IMR-90 (cell line): ENCODE data around the gene FOSL2. TPM values are rescaled to one million over a fixed set of nuclear protein-coding genes. Genes with fewer than 3 reads are reported as not detected.

Experiments
- ATAC-seq: fragments of 200-7000 bp; cut with Tn5 transposase; 2 replicates; pipeline ENCODE4 v1.9.1; 2020; ENCODE audit warnings: low read depth, mild to moderate bottlenecking, moderate library complexity
- BruUV-seq: library from RNA; stranded (reverse); fragments of 400-500 nt; replicated peaks from 2 replicates; lab custom pipeline; 2021; lab: Mats Ljungman, UMichigan
- CTCF ChIA-PET: fragments of 300-600 bp; formaldehyde crosslinking; extraction: SDS; loops from one replicate; lab custom pipeline; 2021; ENCODE audit warnings: antibody characterized with exemption; lab: Yijun Ruan, JAX
- POLR2A ChIA-PET: fragments of 300-600 bp; sonication (Branson Sonifier 250); formaldehyde crosslinking; loops from one replicate; lab custom pipeline; 2022; ENCODE audit warnings: antibody characterized with exemption; ENCODE audit not compliant: unreplicated experiment; lab: Charles Lee
- DNase-seq: peaks from one replicate; pipeline ENCODE4 v3.0.0; 2013
- H2AFZ ChIP-seq: replicated peaks from 2 replicates; pipeline ENCODE3; 2013; ENCODE audit warnings: low read length, mild to moderate bottlenecking; ENCODE audit not compliant: poor library complexity
- H2AK5ac ChIP-seq: 2 replicates; pipeline ENCODE4 v1.6.1; 2013; ENCODE audit warnings: low read depth, low read length, inconsistent platforms
- H2AK9ac ChIP-seq: replicated peaks from 2 replicates; pipeline ENCODE3; 2013; ENCODE audit warnings: mild to moderate bottlenecking, low read depth, low read length, moderate library complexity; ENCODE audit not compliant: poor library complexity
- H2BK120ac ChIP-seq: 2 replicates; pipeline ENCODE4 v1.6.1; 2013; ENCODE audit warnings: low read depth, low read length, inconsistent platforms
- H2BK15ac ChIP-seq: 3 replicates; pipeline ENCODE4 v1.6.1; 2013; ENCODE audit warnings: low read depth, low read length, inconsistent platforms
- H2BK20ac ChIP-seq: 2 replicates; pipeline ENCODE4 v1.6.1; 2013; ENCODE audit warnings: low read depth, mild to moderate bottlenecking, inconsistent platforms, low read length, moderate library complexity
- H2BK5ac ChIP-seq: 2 replicates; pipeline ENCODE4 v1.6.1; 2013; ENCODE audit warnings: mild to moderate bottlenecking, low read depth, low read length, inconsistent platforms; ENCODE audit not compliant: poor library complexity, severe bottlenecking
- H3K14ac ChIP-seq: replicated peaks from 2 replicates; pipeline ENCODE4 v1.6.1; 2013; ENCODE audit warnings: low read depth, low read length, inconsistent platforms
- H3K18ac ChIP-seq: 2 replicates; pipeline ENCODE4 v1.6.1; 2013; ENCODE audit warnings: low read depth, low read length, control low read depth
- H3K23ac ChIP-seq: 2 replicates; pipeline ENCODE4 v1.6.1; 2013; ENCODE audit warnings: low read depth, low read length, inconsistent platforms
- H3K27ac ChIP-seq: 2 replicates; pipeline ENCODE4 v1.5.1; 2013; ENCODE audit warnings: mild to moderate bottlenecking, control low read depth, low read length; ENCODE audit not compliant: insufficient read depth
- H3K27me3 ChIP-seq: 2 replicates; pipeline ENCODE4 v1.6.1; 2013; ENCODE audit warnings: low read length; ENCODE audit not compliant: control insufficient read depth, insufficient read depth
- H3K36me3 ChIP-seq: 2 replicates; pipeline ENCODE4 v1.6.1; 2013; ENCODE audit warnings: low read length, mixed read lengths; ENCODE audit not compliant: control insufficient read depth, insufficient read depth
- H3K4ac ChIP-seq: 2 replicates; pipeline ENCODE4 v1.6.1; 2013; ENCODE audit warnings: low read depth, low read length, inconsistent platforms
- H3K4me1 ChIP-seq: 2 replicates; pipeline ENCODE4 v1.6.1; 2013; ENCODE audit warnings: low read length, mixed read lengths; ENCODE audit not compliant: control insufficient read depth, insufficient read depth
- H3K4me2 ChIP-seq: 2 replicates; pipeline ENCODE4 v1.6.1; 2013; ENCODE audit warnings: low read depth, mild to moderate bottlenecking, control low read depth, low read length, moderate library complexity
- H3K4me3 ChIP-seq: 2 replicates; pipeline ENCODE4 v1.5.1; 2013; ENCODE audit warnings: low read depth, mild to moderate bottlenecking, control low read depth, low read length, moderate library complexity; ENCODE audit not compliant: insufficient read depth
- H3K56ac ChIP-seq: 2 replicates; pipeline ENCODE4 v1.6.1; 2013; ENCODE audit warnings: low read length, inconsistent platforms; ENCODE audit not compliant: insufficient read depth; ENCODE audit errors: extremely low read depth
- H3K79me1 ChIP-seq, 2 experiments: 2 replicates each; pipeline ENCODE4 v1.6.1; 2013; ENCODE audit warnings: low read length in 2 of 2, inconsistent platforms in 1 of 2, low read depth in 1 of 2
- H3K9ac ChIP-seq: 2 replicates; pipeline ENCODE4 v1.6.1; 2013; ENCODE audit warnings: low read depth, low read length, control low read depth
- H3K9me1 ChIP-seq: 2 replicates; pipeline ENCODE4 v1.6.1; 2013; ENCODE audit warnings: low read length, inconsistent platforms; ENCODE audit not compliant: insufficient read depth
- H3K9me3 ChIP-seq: 2 replicates; pipeline ENCODE4 v1.6.1; 2013; ENCODE audit warnings: low read length; ENCODE audit not compliant: control insufficient read depth, insufficient read depth
- H4K20me1 ChIP-seq: 2 replicates; pipeline ENCODE4 v1.6.1; 2013; ENCODE audit warnings: low read length, inconsistent platforms; ENCODE audit not compliant: insufficient read depth
- H4K5ac ChIP-seq: 2 replicates; pipeline ENCODE4 v1.6.1; 2013; ENCODE audit warnings: mild to moderate bottlenecking, low read depth, low read length, control low read depth
- H4K8ac ChIP-seq, 2 experiments: 2 replicates each; pipeline ENCODE4 v1.6.1; 2013; ENCODE audit warnings: low read depth in 2 of 2, low read length in 2 of 2, control low read depth in 1 of 2, inconsistent platforms in 1 of 2
- H4K91ac ChIP-seq: 2 replicates; pipeline ENCODE4 v1.6.1; 2013; ENCODE audit warnings: low read depth, low read length, inconsistent platforms; ENCODE audit not compliant: insufficient read depth
- BHLHE40 ChIP-seq: fragments of 150-350 bp; IDR thresholded peaks from 2 replicates; pipeline ENCODE4 v1.6.1; 2016; ENCODE audit warnings: mild to moderate bottlenecking, low read depth, low read length
- CEBPB ChIP-seq: IDR thresholded peaks from 2 replicates; pipeline ENCODE4 v1.6.1; 2012; ENCODE audit warnings: low read depth, low read length, improper control_type of control experiment
- CHD1 ChIP-seq: IDR thresholded peaks from 2 replicates; pipeline ENCODE4 v1.6.1; 2012; ENCODE audit warnings: low read depth, low read length, improper control_type of control experiment
- FOS ChIP-seq: fragments of 150-350 bp; IDR thresholded peaks from 2 replicates; pipeline ENCODE4 v1.6.1; 2016; ENCODE audit warnings: low read depth, low read length
- MAFK ChIP-seq: IDR thresholded peaks from 2 replicates; pipeline ENCODE4 v1.6.1; 2012; ENCODE audit warnings: low read depth, low read length, improper control_type of control experiment
- MAZ ChIP-seq: IDR thresholded peaks from 2 replicates; pipeline ENCODE4 v1.6.1; 2012; ENCODE audit warnings: low read depth, mild to moderate bottlenecking, low read length, improper control_type of control experiment, moderate library complexity, borderline replicate concordance
- MXI1 ChIP-seq: IDR thresholded peaks from 2 replicates; pipeline ENCODE4 v1.6.1; 2012; ENCODE audit warnings: low read depth, mild to moderate bottlenecking, low read length, moderate library complexity, borderline replicate concordance
- NFE2L2 ChIP-seq: fragments of 150-350 bp; IDR thresholded peaks from 2 replicates; pipeline ENCODE4 v1.6.1; 2016; ENCODE audit warnings: low read depth, mild to moderate bottlenecking, low read length
- POLR2A ChIP-seq: IDR thresholded peaks from 2 replicates; pipeline ENCODE4 v1.6.1; 2012; ENCODE audit warnings: mild to moderate bottlenecking, low read depth, low read length
- RAD21 ChIP-seq: IDR thresholded peaks from 2 replicates; pipeline ENCODE4 v1.6.1; 2012; ENCODE audit warnings: low read length, improper control_type of control experiment
- RCOR1 ChIP-seq: IDR thresholded peaks from 2 replicates; pipeline ENCODE4 v1.6.1; 2012; ENCODE audit warnings: mild to moderate bottlenecking, low read length, improper control_type of control experiment; ENCODE audit not compliant: insufficient replicate concordance
- RFX5 ChIP-seq: IDR thresholded peaks from 2 replicates; pipeline ENCODE4 v1.8.0; 2012; ENCODE audit warnings: low read depth, mild to moderate bottlenecking, low read length, moderate library complexity
- SMC3 ChIP-seq: fragments of 150-350 bp; IDR thresholded peaks from 2 replicates; pipeline ENCODE4 v1.6.1; 2016; ENCODE audit warnings: low read depth, mild to moderate bottlenecking, antibody characterized with exemption, low read length, moderate library complexity
- WGBS, 2 experiments: methylation state at CpG; one replicate each; pipeline versions ENCODE4 v1.1.5 to v1.1.7; 2013; ENCODE audit warnings: missing lambda C conversion rate in 2 of 2; ENCODE audit not compliant: insufficient read length in 1 of 2; ENCODE audit errors: extremely low coverage in 2 of 2; 5-methylcytosine and 5-hydroxymethylcytosine counted together
- dilution Hi-C: fragments of 300-500 bp; cut with HindIII; formaldehyde crosslinking; loops from one replicate; pipeline ENCODE4 v1.14.3; 2018; ENCODE audit warnings: low sequenced_read_pairs; ENCODE audit not compliant: unreplicated experiment
- in situ Hi-C: fragments of 300-500 bp; cut with MboI; formaldehyde crosslinking; loops from 3 replicates; pipeline ENCODE4 v1.14.3; 2019; ENCODE audit warnings: low sequenced_read_pairs, inconsistent platforms, mixed read lengths
- intact Hi-C: fragments of 100-400 bp; cut with micrococcal nuclease; formaldehyde crosslinking; loops from 2 replicates; pipeline ENCODE4 v1.10.0; 2022
- polyA plus RNA-seq, 3 experiments: library from polyadenylated mRNA; depleted of rRNA; stranded (reverse); fragments of >200 nt; gene quantifications; 2 replicates each; pipeline ENCODE4 v1.2.3, GENCODE V29; 2012; ENCODE audit warnings: low replicate concordance in 1 of 3
- total RNA-seq: library from RNA; depleted of rRNA; stranded (reverse); fragments of >200 nt; gene quantifications from 2 replicates; pipeline ENCODE4 v1.2.3, GENCODE V29; 2012
- TF ChIP-seq, protein P1 (sequence below): fragments of 150-350 bp; IDR thresholded peaks from 2 replicates; pipeline ENCODE4 v1.6.1; 2016; ENCODE audit warnings: low read depth, mild to moderate bottlenecking, low read length, moderate library complexity, borderline replicate concordance
- TF ChIP-seq, protein P2 (sequence below): fragments of 150-350 bp; IDR thresholded peaks from 2 replicates; pipeline ENCODE4 v1.6.1; 2017; ENCODE audit warnings: mild to moderate bottlenecking, antibody characterized with exemption, low read length, low read depth
- TF ChIP-seq, protein P3 (sequence below): conservative IDR thresholded peaks from 2 replicates; pipeline ENCODE4 v1.5.1; 2012; ENCODE audit warnings: mild to moderate bottlenecking, low read depth, low read length, improper control_type of control experiment

FOSL2 gene
- total and polyA plus RNA-seq, 2 of the 4 experiments (the other 2 are of a cell fraction) = 31.4 to 46.3 TPM

DNA sequence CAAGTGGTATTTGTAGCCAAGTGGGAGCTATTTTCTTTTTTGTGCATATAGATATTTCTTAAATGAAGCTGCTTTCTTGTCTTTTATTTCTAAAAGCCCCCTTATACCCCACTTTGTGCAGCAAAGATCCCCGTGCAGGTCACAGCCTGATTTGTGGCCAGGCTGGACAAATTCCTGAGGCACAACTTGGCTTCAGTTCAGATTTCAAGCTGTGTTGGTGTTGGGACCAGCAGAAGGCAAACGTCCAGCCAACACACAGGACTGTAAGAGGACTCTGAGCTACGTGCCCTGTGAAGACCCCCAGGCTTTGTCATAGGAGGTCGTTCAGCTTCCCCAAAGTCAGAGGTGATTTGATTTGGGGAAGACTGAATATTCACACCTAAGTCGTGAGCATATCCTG lies 21.9 kb downstream of the FOSL2 start:
- H4K20me1 ChIP-seq = peaks cover 84% of the 10 kb centered on the region
- H2AK9ac ChIP-seq = no peak overlapping the region
- no peak overlapping the region for H2BK20ac ChIP-seq
- intact Hi-C loops = no loop called here
- no peak overlapping the region for H3K18ac ChIP-seq
- H2AK5ac ChIP-seq = no peak overlapping the region
- no peak overlapping the region for H2BK15ac ChIP-seq
- H3K14ac ChIP-seq = no peak overlapping the region
- no peak overlapping the region for H4K91ac ChIP-seq
- no peak overlapping the region for H3K9ac ChIP-seq
- POLR2A ChIA-PET = no interaction called here
- no peak overlapping the region; the same call in 1 of the 2 replicates for H3K56ac ChIP-seq
- H3K9me3 ChIP-seq = no peaks in the 10 kb centered on the region
- dilution Hi-C loops = no loop called here
- peaks cover 17% of the 10 kb centered on the region; the same call in 1 of the 2 replicates for H3K9me1 ChIP-seq
- H3K79me1 ChIP-seq = peaks cover 39 to 93% of the 10 kb centered on the region in 2 experiments
- no peak overlapping the region for H3K4me2 ChIP-seq
- H4K5ac ChIP-seq = no peak overlapping the region
- no peak overlapping the region for H3K4ac ChIP-seq
- peaks cover 12% of the 10 kb centered on the region for H3K4me1 ChIP-seq
- H2AFZ ChIP-seq = no peak overlapping the region
- CTCF ChIA-PET = no interaction called here
- H3K4me3 ChIP-seq = no peak overlapping the region
- no TSS peak for BruUV-seq
- ATAC-seq (no peak), DNase-seq (no peak)
- H2BK5ac ChIP-seq = no peak overlapping the region
- H3K27me3 ChIP-seq = no peaks in the 10 kb centered on the region
- WGBS, 2 experiments = no CpG with 5 or more reads among the region's 5 CpGs
- TF ChIP-seq SMC3 (no peak), MAFK (no peak), MXI1 (no peak), FOS (no peak), RCOR1 (no peak), CHD1 (no peak), NFE2L2 (no peak), POLR2A (no peak), BHLHE40 (no peak), RFX5 (no peak), MAZ (no peak), CEBPB (no peak), RAD21 (no peak)
- TF ChIP-seq, protein P1, sequence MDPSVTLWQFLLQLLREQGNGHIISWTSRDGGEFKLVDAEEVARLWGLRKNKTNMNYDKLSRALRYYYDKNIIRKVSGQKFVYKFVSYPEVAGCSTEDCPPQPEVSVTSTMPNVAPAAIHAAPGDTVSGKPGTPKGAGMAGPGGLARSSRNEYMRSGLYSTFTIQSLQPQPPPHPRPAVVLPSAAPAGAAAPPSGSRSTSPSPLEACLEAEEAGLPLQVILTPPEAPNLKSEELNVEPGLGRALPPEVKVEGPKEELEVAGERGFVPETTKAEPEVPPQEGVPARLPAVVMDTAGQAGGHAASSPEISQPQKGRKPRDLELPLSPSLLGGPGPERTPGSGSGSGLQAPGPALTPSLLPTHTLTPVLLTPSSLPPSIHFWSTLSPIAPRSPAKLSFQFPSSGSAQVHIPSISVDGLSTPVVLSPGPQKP = no peak
- TF ChIP-seq, protein P2, sequence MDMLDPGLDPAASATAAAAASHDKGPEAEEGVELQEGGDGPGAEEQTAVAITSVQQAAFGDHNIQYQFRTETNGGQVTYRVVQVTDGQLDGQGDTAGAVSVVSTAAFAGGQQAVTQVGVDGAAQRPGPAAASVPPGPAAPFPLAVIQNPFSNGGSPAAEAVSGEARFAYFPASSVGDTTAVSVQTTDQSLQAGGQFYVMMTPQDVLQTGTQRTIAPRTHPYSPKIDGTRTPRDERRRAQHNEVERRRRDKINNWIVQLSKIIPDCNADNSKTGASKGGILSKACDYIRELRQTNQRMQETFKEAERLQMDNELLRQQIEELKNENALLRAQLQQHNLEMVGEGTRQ = no peak
- TF ChIP-seq, protein P3, sequence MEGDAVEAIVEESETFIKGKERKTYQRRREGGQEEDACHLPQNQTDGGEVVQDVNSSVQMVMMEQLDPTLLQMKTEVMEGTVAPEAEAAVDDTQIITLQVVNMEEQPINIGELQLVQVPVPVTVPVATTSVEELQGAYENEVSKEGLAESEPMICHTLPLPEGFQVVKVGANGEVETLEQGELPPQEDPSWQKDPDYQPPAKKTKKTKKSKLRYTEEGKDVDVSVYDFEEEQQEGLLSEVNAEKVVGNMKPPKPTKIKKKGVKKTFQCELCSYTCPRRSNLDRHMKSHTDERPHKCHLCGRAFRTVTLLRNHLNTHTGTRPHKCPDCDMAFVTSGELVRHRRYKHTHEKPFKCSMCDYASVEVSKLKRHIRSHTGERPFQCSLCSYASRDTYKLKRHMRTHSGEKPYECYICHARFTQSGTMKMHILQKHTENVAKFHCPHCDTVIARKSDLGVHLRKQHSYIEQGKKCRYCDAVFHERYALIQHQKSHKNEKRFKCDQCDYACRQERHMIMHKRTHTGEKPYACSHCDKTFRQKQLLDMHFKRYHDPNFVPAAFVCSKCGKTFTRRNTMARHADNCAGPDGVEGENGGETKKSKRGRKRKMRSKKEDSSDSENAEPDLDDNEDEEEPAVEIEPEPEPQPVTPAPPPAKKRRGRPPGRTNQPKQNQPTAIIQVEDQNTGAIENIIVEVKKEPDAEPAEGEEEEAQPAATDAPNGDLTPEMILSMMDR = no peak
- no peak overlapping the region for H3K27ac ChIP-seq
- no peak overlapping the region for H4K8ac ChIP-seq
- H3K23ac ChIP-seq = peak overlapping the region; percentile 36; the same call in 1 of the 2 replicates
- H3K36me3 ChIP-seq = peaks cover 73% of the 10 kb centered on the region
- H2BK120ac ChIP-seq = no peak overlapping the region
- in situ Hi-C loops = no loop called here
